PC-3 (cell line): ENCODE measurements around the gene MAP3K5.

Experiments used
- CTCF ChIP-seq: fragments of 300-600 bp; sonication (generic); conservative IDR thresholded peaks from 2 replicates; pipeline ENCODE4 v1.5.1; 2017; ENCODE audit warnings: antibody characterized with exemption, low read depth, mild to moderate bottlenecking, low read length
- EZH2phosphoT487 ChIP-seq: fragments of 300-600 bp; sonication (generic); IDR thresholded peaks from 2 replicates; pipeline ENCODE4 v1.6.1; 2018; ENCODE audit warnings: mild to moderate bottlenecking, antibody characterized with exemption, low read length, borderline replicate concordance

DNA sequence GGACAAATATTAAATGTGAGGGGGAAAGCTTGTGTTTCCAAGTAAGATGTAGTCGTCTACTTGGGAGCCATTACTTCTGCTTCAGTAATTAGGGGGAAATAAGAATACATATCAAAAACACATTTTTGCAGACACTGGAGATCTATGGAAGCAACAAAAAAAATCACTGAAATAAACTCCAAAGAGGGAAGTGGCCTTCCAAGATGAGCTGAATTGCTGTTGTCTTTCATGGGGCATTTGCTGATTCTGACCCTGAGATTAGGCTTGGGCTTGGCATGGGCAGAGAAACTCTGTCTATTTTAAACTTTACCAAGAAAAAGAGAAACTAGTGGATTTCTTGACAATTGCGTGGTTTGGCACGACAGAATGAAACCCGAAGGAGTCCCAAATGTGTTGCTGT is 120.1 kb downstream of the MAP3K5 start:
- TF ChIP-seq CTCF (no peak), EZH2phosphoT487 (no peak)
